Measurements from ENCODE around the gene TMEM106C. TPM values are rescaled to one million over a fixed set of nuclear protein-coding genes. Genes with fewer than 3 reads are reported as not detected.

TMEM106C gene
- total and polyA plus RNA-seq, 2 of the 13 experiments (the other 11 are each of a cell fraction or from before 2014, with no cell fraction given): 132 to 192 TPM

DNA sequence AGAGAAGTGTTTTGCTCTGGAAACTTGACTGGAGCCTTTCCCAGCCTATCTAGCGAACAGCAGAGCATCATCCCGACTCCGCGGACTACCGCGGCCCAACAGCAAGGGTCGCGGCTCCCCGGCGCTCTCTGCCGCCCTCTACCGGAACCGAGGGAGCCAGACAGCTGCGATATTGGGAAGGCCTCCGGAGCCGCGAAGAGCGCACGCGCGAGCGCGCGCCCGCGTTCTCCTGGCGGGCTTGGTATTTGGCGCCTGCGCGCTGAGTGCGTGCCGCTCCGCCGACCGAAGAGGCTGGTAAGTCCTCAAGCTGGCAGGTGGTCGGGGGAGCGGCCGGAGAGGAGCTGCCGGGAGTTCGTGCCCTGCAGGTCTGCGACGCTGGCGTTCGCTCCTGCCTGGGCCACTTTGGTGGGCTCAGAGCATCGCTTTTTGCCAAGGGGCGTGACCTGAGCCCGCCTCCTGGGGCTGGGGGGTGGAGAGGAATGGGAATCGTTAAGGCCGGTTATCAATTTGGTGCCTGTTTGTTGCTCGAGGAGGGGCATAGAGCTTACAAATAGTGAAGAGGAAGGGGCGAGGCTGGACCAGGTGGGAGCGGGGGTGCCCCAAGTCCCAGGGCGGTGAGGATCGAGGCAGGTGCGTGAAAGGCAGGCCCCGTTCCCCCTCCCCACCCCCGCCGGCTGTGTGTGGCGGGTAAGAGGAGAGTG is at the start of gene TMEM106C (continued):
- TF ChIP-seq ATAD3A (CRISPR knock-in tag; IDR thresholded peaks at IDR 0.05) (no peak), ZNF839 (CRISPR knock-in tag; IDR thresholded peaks at IDR 0.05; ENCODE audit: borderline replicate concordance) (no peak), HOXA5 (CRISPR knock-in tag; IDR thresholded peaks at IDR 0.05) (no peak; the same call in 1 of the 2 replicates), MAFK (conservative IDR thresholded peaks at IDR 0.05 in 1 of 2, IDR thresholded peaks at IDR 0.05 in 1 of 2; ENCODE audit: low read length in 2 of 2) (no peak), ZMAT3 (CRISPR knock-in tag; conservative IDR thresholded peaks at IDR 0.05) (no peak), ZNF619 (CRISPR knock-in tag; IDR thresholded peaks at IDR 0.05) (no peak), ZNF274 (CRISPR knock-in tag; IDR thresholded peaks at IDR 0.05) (peak; percentile 95), MIER3 (CRISPR knock-in tag; IDR thresholded peaks at IDR 0.05; ENCODE audit: borderline replicate concordance) (no peak; the same call in 1 of the 2 replicates), ZNF564 (CRISPR knock-in tag; IDR thresholded peaks at IDR 0.05) (peak; percentile 31; the same call in 1 of the 2 replicates), IKZF4 (CRISPR knock-in tag; IDR thresholded peaks at IDR 0.05; ENCODE audit: borderline replicate concordance, low read depth, not compliant biosample characterization) (no peak), EP300 (IDR thresholded peaks at IDR 0.05; ENCODE audit: low read depth in 2 of 2, low read length in 2 of 2) (no peak), EP300 (CRISPR knock-in tag; IDR thresholded peaks at IDR 0.05; ENCODE audit: borderline replicate concordance) (no peak), ZNF709 (CRISPR knock-in tag; IDR thresholded peaks at IDR 0.05) (peak; percentile 87; the same call in 1 of the 2 replicates), ZNF678 (CRISPR knock-in tag; IDR thresholded peaks at IDR 0.05) (no peak)
- TF ChIP-seq, protein P1, sequence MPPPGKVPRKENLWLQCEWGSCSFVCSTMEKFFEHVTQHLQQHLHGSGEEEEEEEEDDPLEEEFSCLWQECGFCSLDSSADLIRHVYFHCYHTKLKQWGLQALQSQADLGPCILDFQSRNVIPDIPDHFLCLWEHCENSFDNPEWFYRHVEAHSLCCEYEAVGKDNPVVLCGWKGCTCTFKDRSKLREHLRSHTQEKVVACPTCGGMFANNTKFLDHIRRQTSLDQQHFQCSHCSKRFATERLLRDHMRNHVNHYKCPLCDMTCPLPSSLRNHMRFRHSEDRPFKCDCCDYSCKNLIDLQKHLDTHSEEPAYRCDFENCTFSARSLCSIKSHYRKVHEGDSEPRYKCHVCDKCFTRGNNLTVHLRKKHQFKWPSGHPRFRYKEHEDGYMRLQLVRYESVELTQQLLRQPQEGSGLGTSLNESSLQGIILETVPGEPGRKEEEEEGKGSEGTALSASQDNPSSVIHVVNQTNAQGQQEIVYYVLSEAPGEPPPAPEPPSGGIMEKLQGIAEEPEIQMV (CRISPR knock-in tag; IDR thresholded peaks at IDR 0.05; ENCODE audit: low read depth): peak; percentile 62; the same call in 1 of the 2 replicates
- TF ChIP-seq, protein P2, sequence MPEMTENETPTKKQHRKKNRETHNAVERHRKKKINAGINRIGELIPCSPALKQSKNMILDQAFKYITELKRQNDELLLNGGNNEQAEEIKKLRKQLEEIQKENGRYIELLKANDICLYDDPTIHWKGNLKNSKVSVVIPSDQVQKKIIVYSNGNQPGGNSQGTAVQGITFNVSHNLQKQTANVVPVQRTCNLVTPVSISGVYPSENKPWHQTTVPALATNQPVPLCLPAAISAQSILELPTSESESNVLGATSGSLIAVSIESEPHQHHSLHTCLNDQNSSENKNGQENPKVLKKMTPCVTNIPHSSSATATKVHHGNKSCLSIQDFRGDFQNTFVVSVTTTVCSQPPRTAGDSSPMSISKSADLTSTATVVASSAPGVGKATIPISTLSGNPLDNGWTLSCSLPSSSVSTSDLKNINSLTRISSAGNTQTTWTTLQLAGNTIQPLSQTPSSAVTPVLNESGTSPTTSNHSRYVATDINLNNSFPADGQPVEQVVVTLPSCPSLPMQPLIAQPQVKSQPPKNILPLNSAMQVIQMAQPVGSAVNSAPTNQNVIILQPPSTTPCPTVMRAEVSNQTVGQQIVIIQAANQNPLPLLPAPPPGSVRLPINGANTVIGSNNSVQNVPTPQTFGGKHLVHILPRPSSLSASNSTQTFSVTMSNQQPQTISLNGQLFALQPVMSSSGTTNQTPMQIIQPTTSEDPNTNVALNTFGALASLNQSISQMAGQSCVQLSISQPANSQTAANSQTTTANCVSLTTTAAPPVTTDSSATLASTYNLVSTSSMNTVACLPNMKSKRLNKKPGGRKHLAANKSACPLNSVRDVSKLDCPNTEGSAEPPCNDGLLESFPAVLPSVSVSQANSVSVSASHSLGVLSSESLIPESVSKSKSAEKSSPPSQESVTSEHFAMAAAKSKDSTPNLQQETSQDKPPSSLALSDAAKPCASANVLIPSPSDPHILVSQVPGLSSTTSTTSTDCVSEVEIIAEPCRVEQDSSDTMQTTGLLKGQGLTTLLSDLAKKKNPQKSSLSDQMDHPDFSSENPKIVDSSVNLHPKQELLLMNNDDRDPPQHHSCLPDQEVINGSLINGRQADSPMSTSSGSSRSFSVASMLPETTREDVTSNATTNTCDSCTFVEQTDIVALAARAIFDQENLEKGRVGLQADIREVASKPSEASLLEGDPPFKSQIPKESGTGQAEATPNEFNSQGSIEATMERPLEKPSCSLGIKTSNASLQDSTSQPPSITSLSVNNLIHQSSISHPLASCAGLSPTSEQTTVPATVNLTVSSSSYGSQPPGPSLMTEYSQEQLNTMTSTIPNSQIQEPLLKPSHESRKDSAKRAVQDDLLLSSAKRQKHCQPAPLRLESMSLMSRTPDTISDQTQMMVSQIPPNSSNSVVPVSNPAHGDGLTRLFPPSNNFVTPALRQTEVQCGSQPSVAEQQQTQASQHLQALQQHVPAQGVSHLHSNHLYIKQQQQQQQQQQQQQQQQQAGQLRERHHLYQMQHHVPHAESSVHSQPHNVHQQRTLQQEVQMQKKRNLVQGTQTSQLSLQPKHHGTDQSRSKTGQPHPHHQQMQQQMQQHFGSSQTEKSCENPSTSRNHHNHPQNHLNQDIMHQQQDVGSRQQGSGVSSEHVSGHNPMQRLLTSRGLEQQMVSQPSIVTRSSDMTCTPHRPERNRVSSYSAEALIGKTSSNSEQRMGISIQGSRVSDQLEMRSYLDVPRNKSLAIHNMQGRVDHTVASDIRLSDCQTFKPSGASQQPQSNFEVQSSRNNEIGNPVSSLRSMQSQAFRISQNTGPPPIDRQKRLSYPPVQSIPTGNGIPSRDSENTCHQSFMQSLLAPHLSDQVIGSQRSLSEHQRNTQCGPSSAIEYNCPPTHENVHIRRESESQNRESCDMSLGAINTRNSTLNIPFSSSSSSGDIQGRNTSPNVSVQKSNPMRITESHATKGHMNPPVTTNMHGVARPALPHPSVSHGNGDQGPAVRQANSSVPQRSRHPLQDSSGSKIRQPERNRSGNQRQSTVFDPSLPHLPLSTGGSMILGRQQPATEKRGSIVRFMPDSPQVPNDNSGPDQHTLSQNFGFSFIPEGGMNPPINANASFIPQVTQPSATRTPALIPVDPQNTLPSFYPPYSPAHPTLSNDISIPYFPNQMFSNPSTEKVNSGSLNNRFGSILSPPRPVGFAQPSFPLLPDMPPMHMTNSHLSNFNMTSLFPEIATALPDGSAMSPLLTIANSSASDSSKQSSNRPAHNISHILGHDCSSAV (CRISPR knock-in tag; IDR thresholded peaks at IDR 0.05; ENCODE audit: borderline replicate concordance): no peak
- TF ChIP-seq, protein P3, sequence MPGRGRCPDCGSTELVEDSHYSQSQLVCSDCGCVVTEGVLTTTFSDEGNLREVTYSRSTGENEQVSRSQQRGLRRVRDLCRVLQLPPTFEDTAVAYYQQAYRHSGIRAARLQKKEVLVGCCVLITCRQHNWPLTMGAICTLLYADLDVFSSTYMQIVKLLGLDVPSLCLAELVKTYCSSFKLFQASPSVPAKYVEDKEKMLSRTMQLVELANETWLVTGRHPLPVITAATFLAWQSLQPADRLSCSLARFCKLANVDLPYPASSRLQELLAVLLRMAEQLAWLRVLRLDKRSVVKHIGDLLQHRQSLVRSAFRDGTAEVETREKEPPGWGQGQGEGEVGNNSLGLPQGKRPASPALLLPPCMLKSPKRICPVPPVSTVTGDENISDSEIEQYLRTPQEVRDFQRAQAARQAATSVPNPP (CRISPR knock-in tag; IDR thresholded peaks at IDR 0.05): no peak
- TF ChIP-seq, protein P4, sequence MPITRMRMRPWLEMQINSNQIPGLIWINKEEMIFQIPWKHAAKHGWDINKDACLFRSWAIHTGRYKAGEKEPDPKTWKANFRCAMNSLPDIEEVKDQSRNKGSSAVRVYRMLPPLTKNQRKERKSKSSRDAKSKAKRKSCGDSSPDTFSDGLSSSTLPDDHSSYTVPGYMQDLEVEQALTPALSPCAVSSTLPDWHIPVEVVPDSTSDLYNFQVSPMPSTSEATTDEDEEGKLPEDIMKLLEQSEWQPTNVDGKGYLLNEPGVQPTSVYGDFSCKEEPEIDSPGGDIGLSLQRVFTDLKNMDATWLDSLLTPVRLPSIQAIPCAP (CRISPR knock-in tag; IDR thresholded peaks at IDR 0.05; ENCODE audit: low read depth): 0 out of 2 replicates have a peak, but pooled peaks have one; percentile 62

Measured in HepG2 (cell line).